ENCODE data around the gene EHMT1. TPM values are rescaled to one million over a fixed set of nuclear protein-coding genes. Genes with fewer than 3 reads are reported as not detected.
"Not testable (repeated sequence)": the region's sequence is repeated elsewhere in the genome, so short reads cannot be mapped to it uniquely, and the experiment has no call there.

EHMT1 gene
- total RNA-seq, 1 donor from 2014 or later, result 64.2 TPM

DNA sequence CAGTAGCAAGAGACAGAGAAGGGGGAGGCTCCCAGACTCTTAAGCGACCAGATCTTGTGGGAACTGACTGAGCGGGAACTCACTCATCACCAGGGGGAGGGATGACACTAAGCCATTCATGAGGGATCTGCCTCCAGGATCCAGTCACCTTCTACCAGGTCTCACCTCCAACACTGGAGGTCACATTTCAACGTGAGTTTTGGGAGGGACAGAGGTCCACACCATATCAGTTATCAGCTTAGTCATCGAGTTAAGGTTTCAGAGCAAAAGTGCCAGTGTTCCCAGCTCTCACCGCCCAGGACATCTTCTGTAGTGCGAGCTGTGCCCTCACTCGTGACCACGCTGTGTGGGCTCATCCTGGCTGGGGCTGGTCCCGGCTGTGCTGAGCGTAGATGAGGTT, 160.1 kb downstream of the EHMT1 start:
- DNase-seq (ENCODE audit: low spot score), result no peak
- no peak for ATAC-seq

DNA sequence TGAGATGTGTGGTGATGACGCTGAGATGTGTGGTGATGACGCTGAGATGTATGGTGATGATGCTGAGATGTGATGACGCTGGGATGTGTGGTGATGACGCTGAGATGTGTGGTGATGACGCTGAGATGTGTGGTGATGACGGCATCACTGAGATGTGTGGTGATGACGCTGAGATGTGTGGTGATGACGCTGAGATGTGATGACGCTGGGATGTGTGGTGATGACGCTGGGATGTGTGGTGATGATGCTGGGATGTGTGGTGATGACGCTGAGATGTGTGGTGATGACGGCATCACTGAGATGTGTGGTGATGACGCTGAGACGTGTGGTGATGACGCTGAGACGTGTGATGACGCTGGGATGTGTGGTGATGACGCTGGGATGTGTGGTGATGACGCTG, 161.2 kb downstream of the EHMT1 start:
- not testable (repeated sequence) for ATAC-seq; DNase-seq (ENCODE audit: low spot score)

DNA sequence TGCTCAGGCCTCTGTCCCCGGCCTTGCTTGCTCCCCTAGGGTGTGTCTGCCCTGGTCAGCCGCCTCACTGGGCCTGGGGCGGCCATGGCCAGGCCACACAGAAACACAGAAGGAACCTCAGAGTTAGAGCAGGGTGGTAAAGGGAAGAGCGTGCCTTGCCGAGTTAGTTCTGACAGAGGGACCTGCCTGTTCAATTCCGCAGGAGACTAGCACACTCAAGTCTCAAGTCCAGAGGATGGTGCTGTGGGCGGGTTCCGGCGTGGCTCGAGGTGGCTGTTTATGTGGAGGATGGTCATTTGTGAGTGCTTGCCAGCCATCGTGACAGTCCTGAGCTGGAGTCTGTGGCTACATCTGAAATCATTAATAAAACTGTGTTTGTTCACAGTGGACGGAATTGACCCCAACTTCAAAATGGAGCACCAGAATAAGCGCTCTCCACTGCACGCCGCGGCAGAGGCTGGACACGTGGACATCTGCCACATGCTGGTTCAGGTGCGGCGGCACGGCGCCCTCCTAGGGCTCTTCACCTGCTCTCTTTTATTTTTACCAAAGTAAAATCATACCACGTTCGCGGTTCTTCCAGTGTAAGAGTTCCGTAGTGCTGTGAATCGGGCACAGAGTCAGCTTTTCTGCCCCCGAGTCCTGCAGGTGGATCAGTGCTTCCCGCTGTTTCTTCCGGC, 163.2 kb downstream of the EHMT1 start:
- ATAC-seq (peak; percentile 15), DNase-seq (ENCODE audit: low spot score) (no peak)

DNA sequence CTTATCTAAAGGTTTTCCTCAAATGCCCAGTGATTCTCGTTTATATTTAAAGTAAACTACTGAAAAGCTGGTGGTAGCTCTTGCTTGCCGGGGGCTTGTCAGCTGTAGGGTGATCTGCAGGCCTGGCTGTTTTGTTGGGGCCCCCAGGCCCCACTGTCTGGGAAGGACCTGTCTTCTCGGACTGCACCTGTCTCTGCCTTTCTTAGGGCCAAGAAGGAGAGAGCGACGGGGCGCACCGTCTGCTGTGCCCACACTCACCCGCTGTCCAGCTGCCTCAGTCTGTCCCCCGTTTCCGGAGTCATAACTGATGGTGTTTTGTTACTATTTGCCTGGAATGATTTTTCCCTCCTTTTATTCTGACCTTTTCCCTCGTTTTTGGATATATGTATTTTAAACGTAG, 164.7 kb downstream of the EHMT1 start:
- no peak for DNase-seq (ENCODE audit: low spot score)
- no peak for ATAC-seq

DNA sequence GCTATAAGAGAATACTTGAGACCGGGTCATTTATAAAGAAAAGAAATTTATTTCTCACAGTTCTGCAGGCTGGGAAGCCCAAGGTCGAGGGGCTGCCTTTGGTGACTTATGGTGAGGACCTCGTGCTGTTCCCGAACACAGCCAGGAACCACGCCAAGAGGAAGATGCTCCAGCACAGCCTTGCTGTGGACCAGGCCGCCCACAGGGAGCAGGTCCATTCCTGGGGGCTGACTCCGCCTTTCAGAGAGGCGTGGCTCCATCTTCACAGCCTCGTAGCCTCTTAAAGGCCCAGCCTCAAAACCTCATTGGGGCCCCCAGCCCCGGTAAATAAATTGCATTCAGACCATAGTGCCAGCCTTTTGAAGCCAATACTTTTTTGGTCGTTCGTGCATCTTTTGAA, 165.2 kb downstream of the EHMT1 start:
- DNase-seq (ENCODE audit: low spot score), result no peak
- no peak for ATAC-seq

DNA sequence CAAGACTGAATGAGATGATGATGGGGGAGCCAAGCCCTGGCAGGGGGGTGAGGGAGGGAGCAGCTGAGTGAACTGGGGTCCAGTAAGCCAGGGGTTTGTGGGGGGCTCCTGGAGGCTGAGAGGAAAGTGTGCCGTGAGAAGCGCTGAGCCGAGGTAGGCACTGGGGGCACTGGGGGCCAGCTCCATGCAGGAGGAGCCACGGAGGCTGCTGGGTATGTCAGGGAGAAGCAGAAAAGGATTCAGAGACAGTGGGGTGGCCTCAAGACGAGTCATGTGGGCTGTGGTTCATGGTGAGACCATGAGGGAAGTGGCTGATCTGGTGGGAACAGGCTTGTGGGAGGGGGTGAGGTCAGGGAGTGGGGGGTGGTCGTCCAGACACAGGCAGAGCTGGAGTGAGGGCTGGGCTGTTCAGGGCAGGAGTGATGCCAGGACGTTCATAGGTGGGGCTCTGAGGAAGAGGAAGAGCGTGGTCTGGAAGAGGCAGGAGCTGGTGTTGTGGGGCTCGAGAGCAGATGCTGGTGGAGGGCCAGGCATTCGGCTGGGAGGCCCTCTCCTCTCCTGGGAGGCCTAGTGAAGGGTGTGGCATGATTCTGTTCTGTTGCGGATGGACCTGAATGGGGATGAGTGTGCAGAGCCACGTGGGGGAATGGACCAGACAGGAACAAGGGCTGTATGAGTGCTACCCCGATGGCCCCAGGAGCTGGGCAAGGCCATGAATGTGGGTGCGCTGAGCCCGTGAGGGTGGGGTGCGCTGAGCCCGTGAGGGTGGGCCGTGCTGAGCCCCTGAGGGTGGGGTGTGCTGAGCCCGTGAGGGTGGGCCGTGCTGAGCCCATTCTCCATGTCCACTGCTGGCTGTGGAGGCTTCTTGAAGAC, 166.1 kb downstream of the EHMT1 start:
- DNase-seq (ENCODE audit: low spot score), result no peak
- ATAC-seq, result no peak

DNA sequence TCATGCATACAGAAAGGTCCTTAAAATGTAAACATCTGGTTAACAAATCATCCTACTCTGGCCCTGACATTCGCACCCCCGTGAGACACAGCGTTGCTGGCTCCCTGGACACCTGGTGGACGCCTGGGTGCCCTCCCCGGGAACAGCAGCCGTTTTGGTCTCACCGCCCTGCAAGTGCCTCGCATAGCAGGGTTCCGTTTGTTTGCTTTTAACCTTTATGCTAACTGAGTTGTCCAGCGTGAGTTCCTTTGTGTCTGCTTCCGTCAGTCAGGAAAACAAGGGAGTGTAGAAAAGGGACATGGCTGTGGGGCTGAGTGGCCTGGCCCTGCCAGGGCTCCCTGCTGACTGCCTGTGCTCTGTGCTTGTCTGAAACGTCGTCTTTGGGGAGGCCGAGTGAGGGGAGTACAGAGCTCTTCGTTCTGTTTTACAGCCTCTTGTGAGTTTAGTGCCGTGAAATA, 166.9 kb downstream of the EHMT1 start:
- ATAC-seq (no peak), DNase-seq (ENCODE audit: low spot score) (no peak)

DNA sequence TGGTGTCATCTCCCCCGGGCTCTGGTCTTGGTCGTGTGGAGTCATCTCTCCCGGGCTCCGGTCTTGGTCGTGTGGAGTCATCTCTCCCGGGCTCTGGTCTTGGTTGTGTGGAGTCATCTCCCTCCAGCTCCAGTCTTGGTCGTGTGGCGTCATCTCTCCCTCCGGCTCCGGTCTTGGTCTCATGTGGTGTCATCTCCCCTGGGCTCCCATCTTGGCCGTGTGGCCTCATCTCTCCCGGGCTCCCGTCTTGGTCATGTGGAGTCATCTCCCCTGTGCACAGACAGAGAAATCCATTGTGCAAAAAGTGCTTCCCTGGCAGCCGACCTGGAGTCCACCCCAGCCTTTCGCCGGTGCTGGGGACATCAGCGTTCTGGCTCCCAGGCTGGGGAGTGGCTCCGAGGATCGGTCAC, 167.7 kb downstream of the EHMT1 start:
- no peak for ATAC-seq
- DNase-seq (ENCODE audit: low spot score), result no peak

DNA sequence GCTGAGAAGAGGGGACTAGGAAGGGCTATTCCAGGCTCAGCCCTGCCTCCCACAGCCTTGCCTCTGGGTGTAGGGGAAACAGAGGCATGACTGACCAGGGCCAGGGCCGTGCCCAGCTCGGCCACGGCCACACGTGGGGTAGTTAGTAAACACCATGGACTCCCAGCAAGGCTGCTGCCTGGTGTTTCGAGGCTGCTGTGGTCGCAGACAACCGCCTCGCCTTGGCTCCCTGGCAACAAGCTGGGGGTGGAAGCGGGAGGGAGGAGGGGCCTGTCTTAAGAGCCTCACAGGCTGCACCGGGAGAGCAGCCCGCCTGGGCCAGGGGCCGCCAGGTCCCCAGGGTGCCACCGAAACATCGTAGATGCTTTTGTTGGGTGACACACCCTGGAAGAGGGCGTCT, 168.6 kb downstream of the EHMT1 start:
- no peak for DNase-seq (ENCODE audit: low spot score)
- no peak for ATAC-seq

DNA sequence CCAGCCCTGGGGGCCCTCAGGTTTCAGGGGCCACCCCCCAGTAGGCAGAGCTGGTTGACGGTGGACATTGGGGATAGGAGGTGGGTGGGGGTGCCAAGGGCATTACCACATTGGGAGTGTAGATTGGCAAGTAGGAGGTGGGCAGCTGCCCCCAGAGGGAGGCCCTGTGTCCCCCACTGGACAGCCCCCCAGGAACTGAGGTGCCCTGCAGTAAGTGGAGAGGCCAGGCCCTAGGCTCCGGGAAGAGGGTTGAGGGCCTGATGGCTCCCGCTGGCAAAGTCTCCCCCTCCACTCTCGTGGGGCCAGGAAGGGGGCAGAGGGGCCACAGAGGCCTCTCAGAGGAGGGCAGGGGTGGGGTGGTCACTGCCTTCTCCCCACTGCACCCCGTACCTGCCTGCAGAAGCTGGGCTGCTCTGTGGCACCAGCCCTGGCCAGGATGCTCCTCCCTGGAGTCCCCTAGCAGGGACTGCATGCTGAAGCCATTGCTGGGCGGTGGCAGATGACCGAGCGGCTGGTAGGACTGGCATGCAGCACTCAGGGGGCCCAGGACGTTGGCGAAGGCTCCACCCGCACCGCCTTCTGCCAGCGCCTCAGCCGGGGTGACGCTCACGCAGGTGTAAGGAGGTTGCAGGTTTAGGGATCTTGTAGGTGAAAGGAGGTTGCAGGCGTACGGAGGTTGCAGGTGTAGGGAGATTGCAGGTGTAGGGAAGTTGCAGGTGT, 169.1 kb downstream of the EHMT1 start:
- ATAC-seq, result no peak
- no peak for DNase-seq (ENCODE audit: low spot score)

DNA sequence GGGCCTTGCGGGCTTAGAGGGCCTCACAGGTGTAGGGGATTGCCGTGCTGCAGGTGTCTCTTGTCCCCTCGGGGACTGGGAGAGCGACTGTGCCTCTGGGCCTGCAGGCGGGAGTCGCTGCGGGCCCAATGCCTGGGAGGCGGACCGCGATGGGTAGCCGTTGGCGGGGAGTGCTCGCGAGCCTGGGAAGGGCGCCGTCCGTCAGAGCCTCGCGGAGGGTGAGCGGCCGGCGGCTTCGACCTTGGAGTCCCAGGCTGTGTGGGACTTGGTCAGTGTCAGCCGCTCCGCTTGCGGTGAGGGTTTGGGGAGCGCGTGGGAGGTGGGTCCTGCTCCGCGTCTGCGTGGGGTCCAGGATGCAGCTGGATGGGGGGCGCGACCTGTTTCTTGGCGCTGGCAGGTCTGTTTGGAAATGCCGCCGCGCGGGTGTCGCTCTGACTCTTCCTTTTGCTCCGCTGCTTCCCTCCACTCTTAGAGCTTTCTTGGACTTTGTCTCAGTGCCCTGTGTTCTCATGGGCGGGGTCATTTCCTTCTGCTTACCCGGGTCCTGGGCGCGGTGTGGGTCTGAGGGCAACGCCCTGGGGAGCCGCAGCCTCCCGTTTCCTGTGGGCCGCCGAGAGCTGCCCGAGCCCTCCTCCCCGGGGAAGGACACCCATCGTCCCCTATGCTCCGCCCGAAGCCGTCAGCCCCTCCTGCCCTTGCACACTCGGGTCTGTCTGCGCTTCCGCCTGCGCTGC, 169.9 kb downstream of the EHMT1 start:
- DNase-seq (ENCODE audit: low spot score) (no peak), ATAC-seq (peak; percentile 26)

DNA sequence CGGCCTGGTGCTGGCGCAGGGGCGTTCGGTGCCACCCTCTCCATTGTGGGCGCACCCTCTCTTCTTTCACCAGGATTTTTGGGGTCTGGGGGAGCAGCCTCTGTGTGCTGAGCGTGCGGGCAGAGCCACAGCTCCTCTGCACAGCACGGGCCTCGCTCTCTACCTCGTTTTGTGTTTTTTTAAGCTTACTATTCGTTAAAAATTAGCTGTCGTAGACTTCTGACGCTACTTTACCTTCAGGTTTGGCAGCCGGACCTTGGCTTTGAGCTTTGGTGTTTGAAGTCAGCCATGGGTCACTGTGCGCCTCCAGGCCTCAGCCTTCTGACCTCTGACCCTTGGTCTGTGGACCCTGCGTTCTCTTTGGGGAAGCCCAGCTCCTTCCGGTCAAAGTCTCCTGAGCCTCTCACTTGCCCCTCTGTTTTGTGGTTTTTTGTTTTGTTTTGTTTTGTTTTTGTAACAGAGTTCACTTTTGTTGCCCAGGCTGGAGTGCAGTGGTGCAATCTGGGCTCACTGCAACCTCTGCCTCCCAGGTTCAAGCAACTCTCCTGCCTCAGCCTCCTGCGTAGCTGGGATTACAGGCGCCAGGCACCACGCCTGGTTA, 170.6 kb downstream of the EHMT1 start:
- DNase-seq (ENCODE audit: low spot score) (peak; percentile 86), ATAC-seq (peak; percentile 85)

DNA sequence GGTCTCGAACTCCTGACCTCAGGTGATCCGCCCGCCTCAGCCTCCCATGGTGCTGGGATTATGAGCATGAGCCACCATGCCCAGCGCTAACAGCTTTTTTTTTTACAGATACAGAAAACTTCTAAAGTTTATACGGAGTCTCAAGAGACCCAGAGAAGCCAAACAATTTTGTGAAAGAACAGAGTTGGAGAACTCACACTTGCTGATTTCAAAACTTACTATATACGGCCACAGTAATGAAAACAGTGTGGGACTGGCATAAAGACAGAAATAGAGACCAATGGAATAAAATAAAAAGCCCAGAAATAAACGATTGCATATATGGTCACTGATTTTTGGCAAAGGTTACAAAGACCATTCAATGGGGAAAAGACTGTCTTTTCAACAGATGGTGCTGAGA, 173.1 kb downstream of the EHMT1 start:
- ATAC-seq (no peak), DNase-seq (ENCODE audit: low spot score) (no peak)

DNA sequence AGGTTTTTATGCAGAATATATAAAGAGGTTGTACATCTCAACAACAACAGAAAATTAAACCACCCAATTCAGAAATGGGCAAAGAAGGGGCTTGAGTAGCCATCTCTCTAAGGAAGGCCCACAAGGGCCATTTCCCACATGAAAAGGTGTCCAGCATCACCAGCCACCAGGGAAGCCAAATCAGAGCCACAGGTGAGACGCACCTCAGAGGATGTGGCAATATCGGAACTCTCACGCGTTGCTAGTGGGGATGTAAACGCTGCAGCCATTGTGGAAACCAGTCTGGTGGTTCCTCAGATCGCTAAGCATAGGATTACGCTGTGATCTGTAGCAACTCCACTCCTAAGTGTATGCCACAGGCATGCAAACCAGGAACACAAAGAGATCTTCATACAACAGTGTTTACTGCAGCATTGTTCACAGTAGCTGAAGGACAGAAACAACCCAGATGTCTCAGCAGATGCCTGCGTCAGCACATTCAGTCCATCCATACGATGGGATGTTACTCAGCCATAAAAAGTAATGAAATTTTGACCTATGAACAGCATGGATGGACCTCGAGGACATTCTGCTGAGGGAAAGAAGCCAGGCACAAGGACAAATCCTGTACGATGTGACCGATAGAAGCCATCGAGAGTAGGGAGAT, 174.5 kb downstream of the EHMT1 start:
- no peak for DNase-seq (ENCODE audit: low spot score)
- ATAC-seq, result no peak

DNA sequence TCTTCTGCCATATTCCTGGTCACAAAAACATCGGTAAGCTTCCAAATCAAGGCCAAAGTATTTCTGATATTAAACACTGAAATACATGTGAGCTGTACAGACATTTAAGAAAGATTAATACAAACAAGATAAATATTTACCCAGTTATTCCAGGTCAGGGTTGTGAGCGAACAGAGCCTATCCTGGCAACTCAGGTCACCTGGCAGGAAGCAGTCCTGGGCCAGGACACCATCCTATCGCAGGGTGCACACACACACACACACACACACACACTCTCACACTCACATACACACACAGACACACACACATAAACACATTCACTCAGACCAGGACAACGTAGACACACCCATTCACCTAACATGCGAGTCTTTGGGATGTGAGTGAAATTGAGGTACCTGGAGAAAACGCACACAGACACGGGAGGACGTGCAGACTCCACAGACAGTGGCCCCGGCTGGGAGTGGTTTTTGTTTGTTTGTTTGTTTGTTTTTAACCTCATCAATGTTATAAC, 176.4 kb downstream of the EHMT1 start:
- peak; percentile 80 for ATAC-seq
- DNase-seq (ENCODE audit: low spot score), result no peak

DNA sequence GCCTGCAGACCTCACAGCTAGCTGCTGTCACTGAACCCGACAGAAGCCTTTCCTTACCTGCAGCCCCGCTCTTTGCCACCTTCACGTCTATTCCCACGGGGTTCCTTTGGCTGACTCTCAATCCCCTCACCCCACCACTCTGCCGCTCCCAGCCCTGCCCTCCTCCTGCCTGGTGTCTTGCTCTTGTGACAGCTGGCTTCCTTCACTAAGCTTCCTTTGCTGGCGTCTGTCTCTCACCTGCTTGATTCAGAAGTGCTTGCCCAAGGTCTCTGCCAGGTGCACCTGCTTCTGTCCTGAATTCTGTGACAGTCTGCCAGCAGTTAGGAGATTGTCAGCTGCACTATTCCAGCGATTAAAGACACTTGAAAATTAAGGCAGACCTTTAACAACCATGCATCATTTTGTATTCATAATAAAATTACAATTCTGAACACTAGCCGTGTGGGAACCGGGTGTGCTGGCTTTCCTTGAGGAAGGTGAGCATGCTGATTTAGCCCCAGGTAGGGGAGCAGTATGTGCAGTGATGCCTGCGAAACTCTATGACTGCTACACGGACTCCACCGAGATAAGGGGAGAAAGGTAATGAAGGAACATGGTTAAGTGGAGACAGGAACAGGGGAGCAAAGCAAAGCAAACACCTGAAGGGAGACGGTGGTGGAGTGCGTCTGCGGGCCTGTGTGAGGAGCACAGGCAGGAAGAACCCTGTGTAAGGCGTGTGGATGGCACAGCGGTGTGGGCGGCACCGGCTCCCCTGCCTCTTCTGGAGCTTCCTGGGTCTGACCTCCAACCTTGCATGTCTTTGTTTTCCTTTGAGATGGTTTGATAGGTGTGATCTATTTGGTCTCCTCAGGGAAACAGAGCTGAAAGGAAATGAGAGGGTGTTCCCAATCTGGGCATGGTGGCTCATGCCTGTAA, 178.7 kb downstream of the EHMT1 start:
- DNase-seq (ENCODE audit: low spot score) (no peak), ATAC-seq (no peak)

DNA sequence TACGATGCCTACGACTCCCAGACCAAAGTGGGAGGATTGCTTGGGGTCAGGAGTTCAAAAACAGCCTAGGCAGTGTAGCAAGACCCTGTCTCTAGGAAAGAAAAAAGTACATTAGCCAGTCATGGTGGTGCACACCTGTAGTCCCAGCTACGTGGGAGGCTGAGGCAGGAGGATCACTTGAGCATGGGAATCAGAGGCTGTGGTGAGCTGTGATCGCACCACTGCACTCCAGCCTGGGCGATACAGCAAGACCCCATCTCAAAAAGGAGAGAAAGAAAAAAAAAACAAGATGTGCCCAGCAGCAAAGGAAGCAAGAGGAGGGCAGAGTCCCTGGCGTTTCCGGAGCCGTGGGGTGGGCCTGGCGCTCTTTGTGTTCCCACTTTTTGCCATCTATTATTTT, 179.3 kb downstream of the EHMT1 start:
- ATAC-seq (no peak), DNase-seq (ENCODE audit: low spot score) (no peak)

DNA sequence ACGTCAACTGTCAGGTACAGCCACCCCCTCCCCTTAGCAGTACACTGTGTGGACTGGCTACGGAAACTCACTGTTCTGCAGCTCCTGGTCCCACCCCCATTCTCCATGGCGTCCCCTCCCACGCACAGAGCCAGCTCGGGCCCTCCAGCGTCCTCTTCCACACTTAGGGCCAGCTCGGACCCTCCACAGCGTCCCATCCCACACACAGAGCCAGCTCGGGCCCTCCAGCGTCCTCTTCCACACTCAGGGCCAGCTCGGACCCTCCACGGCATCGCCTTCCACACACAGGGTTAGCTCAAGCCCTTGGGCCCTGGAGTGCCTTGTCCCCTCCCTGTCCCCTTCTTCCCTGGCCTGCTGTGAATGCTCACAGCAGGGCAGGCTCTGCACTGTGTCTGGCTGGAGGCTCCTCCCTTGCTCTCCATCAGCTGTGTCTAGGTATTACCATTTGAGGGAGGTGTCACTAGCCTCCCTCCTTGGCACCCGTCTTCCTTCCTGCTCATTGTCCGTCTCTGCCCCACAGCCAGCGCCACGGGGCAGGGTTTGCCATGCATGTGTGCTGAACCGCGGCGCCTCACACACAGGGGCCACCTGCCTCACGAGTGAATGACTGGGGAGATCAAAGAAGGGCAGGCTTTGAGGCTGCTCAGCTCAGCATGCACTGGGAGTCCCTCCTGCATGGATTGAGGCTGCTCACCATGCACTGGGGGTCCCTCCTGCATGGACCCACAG, 180.3 kb downstream of the EHMT1 start:
- DNase-seq (ENCODE audit: low spot score), result no peak

More for the DNA sequence above, 180.3 kb downstream of the EHMT1 start:
- ATAC-seq, result no peak
